Activated CD4-positive, alpha-beta T cell treated with anti-CD3 and anti-CD28 coated beads, Interleukin-2, amount 50 U/mL, for 48 hours (primary cell): Measurements from ENCODE around the gene HAUS1.
"Not testable (repeated sequence)": the region's sequence is repeated elsewhere in the genome, so short reads cannot be mapped to it uniquely, and the experiment has no call there.

Experiments
- DNase-seq, 2 experiments: peaks; one replicate each; pipeline ENCODE4 v3.0.0-alpha.2; 2020

HAUS1 gene, protein sequence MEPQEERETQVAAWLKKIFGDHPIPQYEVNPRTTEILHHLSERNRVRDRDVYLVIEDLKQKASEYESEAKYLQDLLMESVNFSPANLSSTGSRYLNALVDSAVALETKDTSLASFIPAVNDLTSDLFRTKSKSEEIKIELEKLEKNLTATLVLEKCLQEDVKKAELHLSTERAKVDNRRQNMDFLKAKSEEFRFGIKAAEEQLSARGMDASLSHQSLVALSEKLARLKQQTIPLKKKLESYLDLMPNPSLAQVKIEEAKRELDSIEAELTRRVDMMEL

DNA sequence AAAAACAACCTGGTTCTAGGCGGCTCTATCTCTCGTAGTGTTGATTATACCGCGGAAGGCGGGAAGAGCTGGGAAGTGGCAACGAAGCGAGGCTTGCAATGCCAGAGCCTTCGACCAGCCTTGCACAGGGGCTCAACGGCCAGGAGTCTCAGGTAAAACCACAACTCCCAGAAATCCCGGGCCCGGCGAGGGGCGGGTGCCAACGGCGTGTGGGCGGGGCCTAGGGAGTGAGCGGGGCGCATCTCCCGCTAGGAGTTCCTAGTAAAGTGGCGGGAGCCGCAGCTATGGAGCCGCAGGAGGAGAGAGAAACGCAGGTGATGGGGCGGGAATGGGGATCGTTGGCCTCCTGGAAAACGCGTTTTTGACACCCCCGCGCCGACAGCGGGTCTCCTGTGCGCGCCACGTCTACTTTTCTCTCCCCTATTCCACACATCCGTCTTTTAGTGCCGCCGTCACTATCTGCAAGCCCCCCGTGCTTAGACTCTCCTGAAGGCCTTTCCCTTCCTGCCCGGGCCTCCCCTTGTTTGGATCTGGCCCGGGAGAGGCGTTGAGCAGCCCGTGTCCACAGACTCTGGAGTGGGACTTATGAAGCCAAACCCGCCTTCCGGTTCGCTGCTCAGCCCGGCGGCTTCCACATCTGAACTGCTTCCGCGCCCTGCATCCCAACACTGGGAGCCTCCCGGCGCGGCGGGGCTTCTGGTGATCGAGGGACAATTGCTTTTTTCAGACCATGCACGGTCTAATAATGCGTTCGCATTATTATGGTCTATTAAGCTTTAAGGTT lies at the start of gene HAUS1:
TSS of gene HAUS1 (plus strand) at position 258 of the 784 bp plus-strand sequence. CDS start at position 285, 27 bp downstream.
- peak; percentile 90 to 91 for DNase-seq

- no peak for DNase-seq
Observed at GRCh38 chr18:46054956-46055837, 49.0 kb upstream of the HAUS1 start.

- no peak for DNase-seq
Observed at GRCh38 chr18:46055838-46056230, 48.4 kb upstream of the HAUS1 start.

- no peak for DNase-seq
Observed at GRCh38 chr18:46060359-46060841, 43.8 kb upstream of the HAUS1 start.

DNA sequence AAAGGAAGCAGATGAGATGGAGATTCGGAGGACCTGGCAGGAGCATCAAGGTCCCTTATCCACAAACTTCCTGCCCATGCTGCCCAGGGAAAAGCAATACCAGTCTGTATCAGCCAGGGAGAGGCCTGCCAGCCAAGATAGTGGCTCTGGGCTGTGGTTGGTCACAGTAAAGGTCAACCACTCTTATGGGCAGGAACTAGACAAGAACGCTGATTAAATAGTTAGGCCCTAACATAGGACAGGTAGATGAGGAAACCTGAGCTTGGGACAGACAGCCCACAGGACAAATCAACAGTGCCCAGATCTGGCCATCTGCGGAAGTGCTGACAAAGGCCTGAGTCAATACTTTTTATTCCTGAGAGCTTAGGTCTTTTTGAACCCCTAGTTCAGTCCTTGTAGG lies 42.8 kb upstream of the HAUS1 start:
- no peak for DNase-seq

DNA sequence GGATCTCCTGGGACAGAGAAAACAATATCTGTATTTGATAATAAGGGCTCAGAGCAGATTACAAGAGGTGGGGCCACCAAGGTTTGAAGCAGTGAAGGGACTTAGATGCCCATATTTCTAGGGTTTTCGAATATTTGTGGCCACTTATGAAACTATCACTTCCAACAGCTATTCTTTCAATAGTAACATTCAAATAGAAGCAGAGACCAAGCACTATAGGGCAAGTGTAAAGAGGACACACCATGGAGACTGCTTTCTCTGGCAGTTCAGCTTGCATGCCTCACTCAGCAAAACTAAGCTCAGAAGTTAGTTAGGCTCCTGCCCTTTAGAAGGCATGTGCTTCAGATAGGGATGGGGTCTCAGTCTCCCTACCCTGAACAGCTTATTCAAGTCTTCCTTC lies 42.4 kb upstream of the HAUS1 start:
- DNase-seq, result no peak

DNA sequence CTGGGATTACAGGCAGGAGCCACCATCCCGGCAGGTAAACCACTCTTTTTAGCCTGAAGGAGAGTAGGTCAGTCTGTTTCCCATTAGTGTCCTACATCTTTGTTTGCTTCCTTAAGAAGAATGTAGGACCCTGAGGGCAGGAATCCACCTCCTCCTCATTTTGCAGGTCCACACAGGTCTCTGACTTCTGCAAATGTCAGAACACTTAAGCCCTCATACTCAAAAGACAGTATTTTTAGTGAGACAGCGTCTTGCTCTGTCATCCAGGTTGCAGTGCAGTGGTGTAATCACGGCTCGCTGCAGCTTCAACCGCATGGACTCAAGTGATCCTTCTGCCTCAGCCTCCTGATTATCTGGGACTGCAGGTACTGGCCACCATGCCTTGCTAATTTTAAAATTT lies 41.4 kb upstream of the HAUS1 start:
- no peak for DNase-seq

DNA sequence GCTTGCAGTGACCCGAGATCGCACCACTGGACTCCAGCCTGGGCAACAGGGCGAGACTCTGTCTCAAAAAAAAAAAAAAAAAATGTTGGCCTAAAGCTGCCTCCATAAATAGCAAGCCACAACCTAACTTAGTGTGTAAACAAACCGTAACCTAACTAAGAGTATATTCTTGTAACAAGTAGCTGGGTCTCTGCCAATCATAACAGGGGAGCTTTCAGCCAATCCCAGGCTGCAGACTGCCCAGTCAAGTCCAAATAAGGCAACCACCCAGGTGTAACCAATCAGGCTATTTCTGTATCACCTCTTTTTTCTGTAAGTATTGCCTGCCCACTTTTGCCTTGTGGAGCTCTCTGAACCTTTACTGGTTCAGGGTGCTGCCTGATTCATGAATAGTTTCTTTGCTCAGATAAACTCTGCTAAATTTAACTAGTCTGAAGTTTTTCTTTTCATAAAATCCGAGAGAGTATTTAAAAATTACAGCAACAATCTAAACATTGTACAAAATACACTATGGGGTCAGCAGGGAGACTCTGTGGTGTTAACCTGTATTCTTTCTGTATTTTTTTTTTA lies 36.7 kb upstream of the HAUS1 start:
- no peak for DNase-seq

DNA sequence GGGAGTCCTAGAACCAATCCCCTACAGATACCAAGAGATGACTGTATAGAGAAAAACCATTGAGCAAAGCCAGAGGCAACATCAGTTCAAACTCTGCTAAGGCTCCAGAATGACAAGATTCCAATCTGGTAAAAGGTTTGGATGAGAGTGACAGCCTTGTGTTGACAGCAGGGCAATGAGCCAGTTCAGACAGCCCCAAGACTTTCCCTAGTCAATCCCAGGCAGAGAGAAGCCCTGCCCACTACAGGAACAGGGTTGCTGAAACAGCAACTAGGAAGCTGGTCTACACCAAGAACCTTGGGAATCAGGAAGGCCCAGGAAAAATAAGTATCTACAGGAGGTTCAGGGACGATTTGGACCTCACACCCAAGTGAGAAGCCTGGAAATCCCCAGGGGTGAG lies 35.4 kb upstream of the HAUS1 start:
- no peak for DNase-seq

DNA sequence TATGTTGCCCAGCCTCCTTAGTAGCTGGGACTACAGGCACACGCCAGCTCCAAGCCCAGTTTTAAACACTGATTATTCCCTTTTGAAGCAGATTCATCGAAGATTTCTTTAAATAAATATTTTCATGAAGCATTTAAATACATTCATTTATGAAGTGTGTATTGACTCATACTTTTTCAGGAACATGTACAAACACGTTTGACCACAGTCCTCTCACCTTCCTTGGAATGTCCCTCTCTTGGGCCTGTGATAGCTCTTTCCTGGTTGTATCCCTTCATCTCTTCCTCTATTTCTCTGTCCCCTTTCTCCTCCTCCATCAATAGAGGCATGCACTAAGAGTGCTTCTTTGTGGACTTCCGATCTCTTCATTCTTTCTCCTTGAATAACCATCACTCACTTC lies 34.7 kb upstream of the HAUS1 start:
- DNase-seq, result no peak

DNA sequence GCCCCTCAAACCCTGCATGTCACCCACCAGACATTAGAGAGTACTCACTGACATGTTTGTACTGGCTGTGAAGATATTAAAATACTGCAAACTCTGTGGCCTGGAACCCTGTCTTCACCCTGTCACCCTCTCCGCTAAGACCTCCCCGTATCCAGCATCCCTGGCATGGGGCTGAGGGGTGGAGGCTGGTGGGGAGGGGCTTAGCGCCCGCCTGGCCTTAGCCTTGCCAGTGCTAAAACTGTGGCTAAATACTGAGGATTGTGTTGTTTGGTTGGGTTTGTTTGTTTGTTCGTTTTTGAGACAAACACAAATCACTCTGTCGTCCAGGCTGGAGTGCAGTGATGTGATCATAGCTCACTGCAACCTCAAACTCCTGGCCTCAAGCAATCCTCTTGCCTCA lies 34.0 kb upstream of the HAUS1 start:
- no peak for DNase-seq

DNA sequence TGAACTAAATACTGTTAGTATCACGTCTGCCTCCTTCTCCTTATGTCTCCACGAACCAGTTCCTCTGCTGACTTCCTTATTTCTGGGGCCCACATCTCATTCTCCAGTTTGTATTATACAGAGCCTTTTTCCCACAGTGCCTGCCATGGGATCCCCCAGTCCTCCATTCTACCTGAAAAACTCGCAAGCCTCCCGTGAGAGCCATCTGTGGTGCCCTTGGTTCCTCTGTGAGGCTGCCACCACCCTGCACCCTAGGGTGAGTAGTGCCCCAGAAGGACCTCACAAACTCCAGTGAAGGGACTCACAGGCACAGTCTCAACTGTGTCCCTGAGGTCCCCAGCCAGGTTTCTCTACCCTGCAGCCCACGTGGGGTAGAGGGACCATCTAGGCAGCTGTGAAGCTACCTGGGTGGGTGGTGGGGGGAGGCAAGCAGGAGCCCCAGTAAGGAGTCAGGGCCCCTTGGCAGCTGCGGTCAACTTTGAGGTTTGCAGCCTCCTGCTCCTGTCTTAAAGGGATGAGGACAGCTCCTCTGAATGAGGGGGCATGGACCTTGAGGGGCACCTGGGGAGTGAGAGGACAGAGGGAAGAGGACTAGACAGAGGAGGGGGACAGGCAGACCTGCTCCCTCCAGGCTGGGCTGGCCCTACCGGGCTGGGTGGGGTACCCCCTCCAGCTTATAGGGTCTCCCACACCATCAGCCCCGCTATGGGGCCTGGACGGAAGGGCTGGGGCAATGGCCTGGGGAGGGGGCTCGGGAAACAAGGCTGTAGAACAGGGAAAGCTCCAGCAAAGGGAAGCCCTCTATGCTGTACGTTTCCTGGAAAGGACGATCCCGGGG lies 33.2 kb upstream of the HAUS1 start:
- DNase-seq, result peak; percentile 19 to 33

DNA sequence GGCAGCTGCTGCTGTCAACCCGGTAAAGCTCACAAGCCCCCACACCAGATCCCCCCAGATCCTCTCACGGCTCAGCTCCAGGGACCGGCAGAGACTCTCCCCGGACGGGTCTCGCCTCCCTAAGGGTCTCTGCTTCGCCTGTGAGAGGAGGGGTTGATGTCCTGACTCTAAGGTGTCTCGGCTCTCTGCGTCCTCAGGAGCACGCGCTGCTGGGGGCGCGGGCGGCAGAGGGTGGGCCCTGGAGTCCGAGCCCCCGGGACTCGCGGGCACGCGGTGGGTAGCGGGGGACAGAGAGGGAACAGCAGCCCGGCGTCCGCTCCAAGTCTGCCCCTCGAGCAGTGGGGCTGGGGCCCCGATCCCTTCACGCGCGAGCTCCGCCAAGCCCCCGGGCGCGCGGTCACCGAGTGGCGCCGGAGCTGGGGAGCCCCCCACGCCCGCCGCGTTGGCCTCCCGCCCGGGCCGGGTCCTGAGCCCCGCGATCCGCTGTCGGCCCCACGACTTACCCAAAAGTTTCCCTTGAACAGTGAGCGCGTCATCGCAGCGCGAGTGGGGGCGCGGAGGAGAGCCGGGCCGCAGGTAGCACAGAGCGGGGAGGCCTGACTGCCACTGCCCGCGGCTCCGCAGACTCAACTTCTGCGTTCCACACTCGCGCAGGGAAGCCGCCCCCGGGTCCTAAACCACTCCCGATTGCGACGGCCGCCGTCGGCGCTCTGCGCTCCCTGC lies 32.4 kb upstream of the HAUS1 start, which contains the start of gene PSTPIP2:
TSS of gene PSTPIP2 (minus strand) at position 608 of the 723 bp plus-strand sequence. CDS start at position 536, 72 bp downstream.
- peak; percentile 60 to 75 for DNase-seq

- DNase-seq, result no peak
Observed at GRCh38 chr18:46072376-46072867, 31.8 kb upstream of the HAUS1 start.

- DNase-seq, result no peak
Observed at GRCh38 chr18:46072959-46073358, 31.2 kb upstream of the HAUS1 start.

- peak; percentile 31 to 61 for DNase-seq
Observed at GRCh38 chr18:46073474-46074331, 30.5 kb upstream of the HAUS1 start.

DNA sequence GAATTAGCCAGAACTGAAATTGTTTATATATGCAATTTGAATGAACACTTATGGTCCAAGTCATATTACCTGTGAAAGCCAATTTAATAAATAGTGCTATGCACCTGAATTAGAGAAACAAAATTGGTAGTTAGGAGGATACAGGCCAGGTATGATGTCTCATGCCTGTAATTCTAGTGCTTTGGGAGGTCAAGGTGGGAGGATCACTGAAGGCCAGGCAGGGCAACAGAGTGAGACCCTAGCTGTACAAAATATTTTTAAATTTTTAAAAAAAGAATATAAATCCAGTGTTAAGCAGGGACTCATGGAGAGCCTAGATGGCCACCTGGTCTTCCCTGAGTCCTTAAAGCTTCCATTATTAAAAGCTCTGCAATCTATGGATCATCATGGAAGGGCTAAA lies 24.8 kb upstream of the HAUS1 start:
- no peak for DNase-seq

GRCh38 chr18:46080156-46080555 lies 24.0 kb upstream of the HAUS1 start:
- DNase-seq, result no peak

GRCh38 chr18:46084431-46084830 lies 19.8 kb upstream of the HAUS1 start:
- DNase-seq, result no peak

DNA sequence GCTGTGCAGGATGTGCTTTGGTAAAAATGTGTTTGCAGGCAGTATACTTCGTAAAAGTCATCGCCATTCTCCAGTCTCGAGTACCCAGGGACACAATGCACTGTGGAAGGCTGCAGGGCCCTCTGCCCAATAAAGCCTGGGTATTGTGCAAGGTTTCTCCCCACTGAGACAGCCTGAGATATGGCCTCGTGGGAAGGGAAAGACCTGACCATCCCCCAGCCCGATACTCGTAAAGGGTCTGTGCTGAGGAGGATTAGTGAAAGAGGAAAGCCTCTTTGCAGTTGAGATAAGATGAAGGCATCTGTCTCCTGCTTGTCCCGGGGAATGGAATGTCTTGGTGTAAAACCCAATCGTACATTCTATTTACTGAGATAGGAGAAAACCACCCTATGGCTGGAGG lies 15.7 kb upstream of the HAUS1 start:
- not testable (repeated sequence) for DNase-seq
